GM12875 (cell line): ENCODE data around the gene ZNF664.

ENCODE experiments used
- H3K4me3 ChIP-seq: one replicate; pipeline ENCODE4 v1.5.1; 2011; ENCODE audit warnings: low read depth, low read length, control low read depth
- TF ChIP-seq, protein P1 (sequence below): IDR thresholded peaks from 2 replicates; pipeline ENCODE4 v1.5.1; 2011; ENCODE audit warnings: low read depth, mild to moderate bottlenecking, control low read depth, inconsistent platforms, low read length, moderate library complexity, borderline replicate concordance; ENCODE audit not compliant: insufficient read depth

The ZNF664 gene

DNA sequence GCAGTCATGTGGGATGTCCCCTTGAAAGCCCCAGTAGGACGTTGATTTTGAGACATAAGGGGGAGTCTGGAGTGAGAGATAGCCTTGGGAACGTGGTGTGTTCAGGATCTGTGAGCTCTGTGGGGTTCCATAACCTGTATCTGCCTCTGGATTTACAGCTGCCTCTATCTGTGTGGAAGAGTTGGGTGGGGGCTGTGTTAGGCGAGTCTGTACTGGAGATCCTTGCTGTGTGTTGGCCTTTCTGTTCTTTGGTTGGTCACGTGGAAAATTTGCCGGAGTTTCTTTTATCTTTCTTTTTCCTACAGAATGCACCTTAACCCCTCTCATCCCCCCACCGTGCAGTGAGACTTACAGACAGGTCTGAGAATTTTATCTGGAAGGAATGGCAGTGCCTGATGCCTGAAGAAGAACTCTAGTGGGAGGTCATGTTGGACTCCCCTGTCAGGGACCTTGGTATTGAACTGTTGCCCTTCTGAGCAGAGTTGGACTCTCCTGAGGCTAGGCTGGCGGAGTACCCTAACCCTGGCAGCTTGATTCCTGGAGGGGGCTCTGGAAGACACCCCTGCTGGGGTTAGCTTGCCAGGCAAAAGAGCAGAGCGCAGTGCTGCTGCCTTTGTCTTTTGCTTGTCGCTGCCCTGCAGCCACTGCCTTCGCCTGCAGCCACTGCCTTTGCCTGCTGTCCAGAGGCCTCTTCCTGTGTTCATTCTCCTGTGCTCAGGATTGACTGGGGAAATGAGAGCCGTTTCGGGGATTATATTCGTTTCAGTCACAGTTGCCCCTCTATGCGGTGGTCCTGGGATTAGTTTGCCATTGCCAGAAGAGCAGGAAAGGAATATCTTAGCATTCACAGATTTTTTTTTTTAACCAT is 34.1 kb downstream of the ZNF664 start:
- TF ChIP-seq, protein P1, sequence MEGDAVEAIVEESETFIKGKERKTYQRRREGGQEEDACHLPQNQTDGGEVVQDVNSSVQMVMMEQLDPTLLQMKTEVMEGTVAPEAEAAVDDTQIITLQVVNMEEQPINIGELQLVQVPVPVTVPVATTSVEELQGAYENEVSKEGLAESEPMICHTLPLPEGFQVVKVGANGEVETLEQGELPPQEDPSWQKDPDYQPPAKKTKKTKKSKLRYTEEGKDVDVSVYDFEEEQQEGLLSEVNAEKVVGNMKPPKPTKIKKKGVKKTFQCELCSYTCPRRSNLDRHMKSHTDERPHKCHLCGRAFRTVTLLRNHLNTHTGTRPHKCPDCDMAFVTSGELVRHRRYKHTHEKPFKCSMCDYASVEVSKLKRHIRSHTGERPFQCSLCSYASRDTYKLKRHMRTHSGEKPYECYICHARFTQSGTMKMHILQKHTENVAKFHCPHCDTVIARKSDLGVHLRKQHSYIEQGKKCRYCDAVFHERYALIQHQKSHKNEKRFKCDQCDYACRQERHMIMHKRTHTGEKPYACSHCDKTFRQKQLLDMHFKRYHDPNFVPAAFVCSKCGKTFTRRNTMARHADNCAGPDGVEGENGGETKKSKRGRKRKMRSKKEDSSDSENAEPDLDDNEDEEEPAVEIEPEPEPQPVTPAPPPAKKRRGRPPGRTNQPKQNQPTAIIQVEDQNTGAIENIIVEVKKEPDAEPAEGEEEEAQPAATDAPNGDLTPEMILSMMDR, result no peak
- no peak overlapping the region for H3K4me3 ChIP-seq

DNA sequence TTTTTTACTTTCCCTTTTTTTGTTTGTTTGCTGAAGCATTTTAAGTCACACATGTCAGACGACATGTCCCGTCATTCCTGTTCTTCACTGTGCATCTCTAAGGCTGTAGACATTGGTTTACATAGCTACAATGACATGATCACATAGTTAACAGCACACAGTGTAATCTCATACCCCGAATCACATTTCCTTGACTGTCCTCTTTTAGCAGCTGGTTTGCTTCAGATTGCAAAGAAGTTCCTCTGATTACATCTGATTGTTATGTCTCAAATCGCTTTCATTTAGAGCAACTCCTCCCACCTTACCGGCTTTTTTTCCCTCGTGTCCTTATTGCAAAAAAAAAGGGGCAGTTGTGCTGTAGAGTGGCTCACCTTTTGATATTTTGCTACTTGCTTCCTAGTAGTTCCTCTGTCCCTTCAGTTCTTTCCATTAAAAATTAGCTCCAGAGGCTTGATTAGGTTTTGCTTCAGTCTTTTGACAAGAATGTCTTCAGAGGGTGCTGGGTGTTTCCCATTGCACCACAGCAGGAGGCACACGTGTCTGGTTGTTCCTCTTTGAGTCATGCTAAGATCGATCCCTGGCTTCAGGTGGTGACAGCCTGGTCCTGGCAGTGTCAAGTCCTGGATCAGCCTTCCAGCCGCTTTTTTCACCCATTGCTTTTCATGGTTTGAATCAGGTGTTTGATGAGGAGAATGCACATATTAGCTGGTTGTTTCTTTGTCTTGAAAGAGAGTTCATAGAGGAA is 35.0 kb downstream of the ZNF664 start:
- TF ChIP-seq, protein P1, result no peak
- no peak overlapping the region for H3K4me3 ChIP-seq

DNA sequence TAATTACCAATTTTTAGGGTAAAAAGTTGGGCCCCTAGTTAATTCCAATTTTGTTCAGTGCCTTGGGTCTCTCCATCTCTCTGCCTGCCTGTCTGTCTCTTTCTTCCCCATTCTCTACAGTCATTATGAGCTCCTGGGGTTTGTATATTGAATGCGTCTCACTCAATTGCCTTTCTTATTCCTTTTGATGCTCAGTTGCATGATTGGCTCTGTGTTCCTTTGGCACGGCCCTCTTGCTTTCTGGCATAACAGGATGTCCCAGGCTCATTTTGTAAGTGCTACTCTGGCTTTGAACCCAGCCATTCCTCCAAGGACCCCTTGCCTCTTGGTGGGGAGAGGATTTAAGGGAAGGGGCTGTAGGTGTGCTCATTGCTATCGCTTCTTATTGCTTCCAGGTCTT is 35.6 kb downstream of the ZNF664 start:
- no peak overlapping the region for H3K4me3 ChIP-seq
- TF ChIP-seq, protein P1, result no peak

DNA sequence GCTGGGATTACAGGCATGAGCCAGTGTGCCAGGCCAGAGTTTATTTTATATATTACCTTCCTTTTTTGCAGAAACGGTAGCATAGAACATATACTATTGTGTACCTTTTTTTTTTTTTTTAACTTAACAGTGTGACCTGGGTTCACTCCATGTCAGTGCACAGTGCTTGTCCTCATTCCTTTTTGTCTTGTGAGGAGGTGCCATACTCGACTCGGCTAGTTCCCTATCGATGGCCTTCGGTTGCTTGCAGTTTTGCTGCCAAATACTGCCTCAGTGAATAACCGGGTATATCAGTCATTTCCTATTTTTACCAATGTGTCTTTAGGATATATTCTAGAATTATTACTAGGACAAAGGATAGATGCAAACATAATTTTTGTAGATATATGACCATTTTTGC is 36.8 kb downstream of the ZNF664 start:
- H3K4me3 ChIP-seq, result no peak overlapping the region
- TF ChIP-seq, protein P1, result no peak

DNA sequence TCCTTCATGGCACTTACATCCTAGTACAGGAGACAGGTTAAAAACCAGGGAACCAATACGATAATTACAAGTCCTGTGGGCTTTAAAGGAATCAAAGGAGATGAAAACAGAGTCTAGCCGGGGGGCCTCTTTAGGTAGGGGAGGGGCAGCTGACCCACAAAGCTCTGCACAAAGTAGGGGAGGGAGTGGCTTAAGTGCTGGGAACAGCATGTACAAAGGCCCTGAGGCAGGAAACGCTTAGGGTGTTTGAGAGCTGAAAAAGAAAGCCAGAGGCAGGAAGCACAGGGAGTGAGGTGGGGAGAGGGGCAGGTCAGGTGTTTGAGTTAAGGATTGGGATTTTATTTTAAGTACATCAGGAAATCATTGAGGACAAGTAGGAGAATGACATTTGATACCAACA is 37.7 kb downstream of the ZNF664 start:
- TF ChIP-seq, protein P1, result no peak

DNA sequence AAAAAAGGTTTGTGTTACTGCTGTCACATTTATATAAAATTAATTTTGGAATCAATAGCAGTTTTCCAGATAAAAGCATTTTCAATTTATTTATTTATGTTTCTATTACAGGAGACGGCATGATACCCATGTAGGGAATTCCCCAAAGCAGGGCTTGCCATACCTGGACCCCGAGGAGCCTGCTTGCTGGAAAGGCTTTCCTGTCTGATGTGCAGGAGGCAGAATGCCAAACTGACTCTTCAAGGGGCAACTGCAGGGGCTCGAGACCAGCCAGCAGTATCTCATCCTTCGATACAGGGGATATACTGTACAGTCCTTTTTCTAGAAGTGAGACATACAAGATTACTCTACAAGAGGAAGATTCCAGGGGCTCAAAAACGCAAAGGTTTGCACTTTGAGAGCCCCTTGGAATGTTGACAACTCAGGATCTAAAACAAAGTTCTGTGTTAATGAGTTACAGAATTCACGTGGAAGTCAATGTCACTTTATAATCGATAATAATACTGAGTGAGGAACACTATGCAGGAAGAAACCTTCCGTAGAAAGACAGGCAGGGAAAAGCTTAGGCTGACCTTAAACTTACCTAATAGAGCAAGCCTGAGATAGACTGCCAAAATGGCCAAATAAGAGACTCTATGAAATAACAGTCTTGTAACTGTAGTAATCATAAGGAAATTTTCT is 38.6 kb downstream of the ZNF664 start:
- H3K4me3 ChIP-seq, result no peak overlapping the region
- TF ChIP-seq, protein P1, result no peak

More for the DNA sequence above, 37.7 kb downstream of the ZNF664 start:
- no peak overlapping the region for H3K4me3 ChIP-seq
